HCT116 (cell line): ENCODE measurements around the gene PHACTR1. TPM values are rescaled to one million over a fixed set of nuclear protein-coding genes. Genes with fewer than 3 reads are reported as not detected.
"Not testable (repeated sequence)": the region's sequence is repeated elsewhere in the genome, so short reads cannot be mapped to it uniquely, and the experiment has no call there.

Experiments
- ATAC-seq: fragments of 200-7000 bp; cut with Tn5 transposase; 2 replicates; pipeline ENCODE4 v1.9.1; 2020; ENCODE audit warnings: mild to moderate bottlenecking, moderate library complexity
- BruUV-seq: library from RNA; stranded (reverse); fragments of 400-500 nt; replicated peaks from 2 replicates; lab custom pipeline; 2021; lab: Mats Ljungman, UMichigan
- CTCF ChIA-PET: fragments of 300-600 bp; sonication (Branson Sonifier 250); formaldehyde crosslinking; loops from one replicate; lab custom pipeline; 2021; ENCODE audit warnings: antibody characterized with exemption; lab: Charles Lee
- POLR2A ChIA-PET: fragments of 300-600, 350-600 bp; sonication (Branson Sonifier 250); formaldehyde crosslinking; loops from one replicate; lab custom pipeline; 2021; ENCODE audit warnings: antibody characterized with exemption; lab: Charles Lee
- RAD21 ChIA-PET, 2 experiments: fragments of 300-600 bp; sonication (Branson Sonifier 250); formaldehyde crosslinking; loops; one replicate each; lab custom pipeline; 2023; ENCODE audit warnings: low total read pairs in 2 of 2; ENCODE audit not compliant: uncharacterized antibody in 2 of 2, unreplicated experiment in 2 of 2, low non-redundant PET in 1 of 2; lab: Charles Lee
- DNase-seq: peaks from one replicate; pipeline ENCODE4 v3.0.0-alpha.2; 2010; ENCODE audit warnings: low read depth, low spot score
- H2AFZ ChIP-seq: fragments of 200-600 bp; shearing (Covaris generic), sonication (generic); 2 replicates; pipeline ENCODE4 v1.6.1; 2017; ENCODE audit warnings: low read depth, mixed run types, mixed read lengths, antibody characterized with exemption, low read length; ENCODE audit not compliant: poor library complexity, severe bottlenecking
- H3K27ac ChIP-seq: 2 replicates; pipeline ENCODE4 v1.5.1; 2012; ENCODE audit warnings: low read depth, low read length
- H3K27me3 ChIP-seq: fragments of 200-600 bp; sonication (generic); 2 replicates; pipeline ENCODE4 v1.6.1; 2016; ENCODE audit warnings: mixed run types, low read length, mixed read lengths; ENCODE audit not compliant: insufficient read depth
- H3K36me3 ChIP-seq, 2 experiments: fragments of 200-500 bp in 1 of 2; fragments of 200-600 bp in 1 of 2; sonication (Bioruptor generic) in 1 of 2; sonication (generic) in 1 of 2; 2 replicates each; pipeline versions ENCODE4 v1.5.1 to v1.6.1; 2014 to 2016; ENCODE audit warnings: low read length in 2 of 2, inconsistent platforms in 1 of 2, mixed read lengths in 1 of 2, mixed run types in 1 of 2; ENCODE audit not compliant: insufficient read depth in 2 of 2, control insufficient read depth in 1 of 2
- H3K4me1 ChIP-seq, 2 experiments: fragments of 200-600 bp in 1 of 2; sonication (generic) in 1 of 2; 2 replicates each; pipeline versions ENCODE4 v1.5.1 to v1.6.1; 2012 to 2017; ENCODE audit warnings: low read length in 2 of 2, inconsistent platforms in 1 of 2, mild to moderate bottlenecking in 1 of 2, mixed read lengths in 1 of 2, mixed run types in 1 of 2, moderate library complexity in 1 of 2; ENCODE audit not compliant: insufficient read depth in 2 of 2, control insufficient read depth in 1 of 2
- H3K4me2 ChIP-seq: fragments of 200-600 bp; sonication (generic); 2 replicates; pipeline ENCODE4 v1.6.1; 2017; ENCODE audit warnings: mixed run types, low read length, mixed read lengths
- H3K4me3 ChIP-seq, 2 experiments: fragments of 200-600 bp in 1 of 2; sonication (generic) in 1 of 2; replicated peaks in 1 of 2; 2 replicates each; pipeline ENCODE4 v1.5.1; 2011 to 2016; ENCODE audit warnings: low read length in 2 of 2, control low read depth in 1 of 2, low read depth in 1 of 2, mild to moderate bottlenecking in 1 of 2, mixed read lengths in 1 of 2, mixed run types in 1 of 2
- H3K79me2 ChIP-seq: fragments of 200-600 bp; sonication (generic); 2 replicates; pipeline ENCODE4 v1.6.1; 2017; ENCODE audit warnings: mild to moderate bottlenecking, mixed run types, low read length, moderate library complexity, mixed read lengths; ENCODE audit not compliant: insufficient read depth
- H3K9ac ChIP-seq: fragments of 200-600 bp; sonication (generic); 2 replicates; pipeline ENCODE4 v1.6.1; 2016; ENCODE audit warnings: low read length, mixed read lengths
- H3K9me2 ChIP-seq: fragments of 200-600 bp; sonication (generic), shearing (Covaris generic); 2 replicates; pipeline ENCODE4 v1.6.1; 2017; ENCODE audit warnings: mixed run types, mild to moderate bottlenecking, moderate library complexity; ENCODE audit not compliant: insufficient read depth
- H3K9me3 ChIP-seq, 2 experiments: fragments of 200-500 bp in 1 of 2; fragments of 200-600 bp in 1 of 2; sonication (Bioruptor generic) in 1 of 2; sonication (generic) in 1 of 2; 2 replicates each; pipeline ENCODE4 v1.6.1; 2014 to 2017; ENCODE audit warnings: low read length in 2 of 2, mixed read lengths in 2 of 2, inconsistent platforms in 1 of 2, low read depth in 1 of 2, mild to moderate bottlenecking in 1 of 2, mixed run types in 1 of 2, moderate library complexity in 1 of 2; ENCODE audit not compliant: control insufficient read depth in 1 of 2, insufficient read depth in 1 of 2
- H4K20me1 ChIP-seq: fragments of 200-600 bp; sonication (generic), shearing (Covaris generic); 2 replicates; pipeline ENCODE4 v1.6.1; 2017; ENCODE audit warnings: mixed run types, mild to moderate bottlenecking, moderate library complexity; ENCODE audit not compliant: insufficient read depth
- CBX3 ChIP-seq: IDR thresholded peaks from 2 replicates; pipeline ENCODE4 v1.6.1; 2012; ENCODE audit warnings: low read depth
- EGR1 ChIP-seq: IDR thresholded peaks from 2 replicates; pipeline ENCODE4 v1.6.1; 2012; ENCODE audit warnings: low read depth
- EZH2 ChIP-seq: fragments of 200-600 bp; sonication (generic); IDR thresholded peaks from 2 replicates; pipeline ENCODE4 v1.6.1; 2017; ENCODE audit warnings: antibody characterized with exemption, mixed run types
- POLR2AphosphoS5 ChIP-seq: IDR thresholded peaks from 2 replicates; pipeline ENCODE4 v1.6.1; 2011; ENCODE audit warnings: mild to moderate bottlenecking, low read depth, low read length, moderate library complexity
- RAD21 ChIP-seq: IDR thresholded peaks from 2 replicates; pipeline ENCODE4 v1.6.1; 2012; ENCODE audit warnings: low read depth, mild to moderate bottlenecking
- SIN3A ChIP-seq: IDR thresholded peaks from 2 replicates; pipeline ENCODE4 v1.6.1; 2012; ENCODE audit warnings: low read depth
- SP1 ChIP-seq: IDR thresholded peaks from 2 replicates; pipeline ENCODE4 v1.6.1; 2012; ENCODE audit warnings: low read depth
- TCF7L2 ChIP-seq: IDR thresholded peaks from 2 replicates; pipeline ENCODE4 v1.7.0; 2011; ENCODE audit warnings: borderline replicate concordance, inconsistent platforms; ENCODE audit not compliant: insufficient read depth, insufficient read length; ENCODE audit errors: extremely low read depth
- YY1 ChIP-seq: IDR thresholded peaks from 2 replicates; pipeline ENCODE4 v1.6.1; 2011; ENCODE audit warnings: low read length, low read depth, moderate library complexity, mild to moderate bottlenecking; ENCODE audit not compliant: insufficient replicate concordance; ENCODE audit errors: extremely low read depth
- ZFX ChIP-seq: fragments of 450-650 bp; IDR thresholded peaks from 2 replicates; pipeline ENCODE4 v1.6.1; 2017
- intact Hi-C: fragments of 100-400 bp; cut with micrococcal nuclease; formaldehyde crosslinking; loops from 2 replicates; pipeline ENCODE4 v1.10.0; 2022
- total RNA-seq: library from RNA; stranded (reverse); gene quantifications from one replicate; pipeline ENCODE4 v1.2.1, GENCODE V29; 2021; ENCODE audit not compliant: unreplicated experiment
- TF ChIP-seq, protein P1 (sequence below): IDR thresholded peaks from 2 replicates; pipeline ENCODE4 v1.6.1; 2011; ENCODE audit warnings: mild to moderate bottlenecking, low read length, moderate library complexity; ENCODE audit not compliant: insufficient replicate concordance; ENCODE audit errors: extremely low read depth

The PHACTR1 gene
- total RNA-seq, 1 experiment from 2014 or later, result 0.17 TPM

DNA sequence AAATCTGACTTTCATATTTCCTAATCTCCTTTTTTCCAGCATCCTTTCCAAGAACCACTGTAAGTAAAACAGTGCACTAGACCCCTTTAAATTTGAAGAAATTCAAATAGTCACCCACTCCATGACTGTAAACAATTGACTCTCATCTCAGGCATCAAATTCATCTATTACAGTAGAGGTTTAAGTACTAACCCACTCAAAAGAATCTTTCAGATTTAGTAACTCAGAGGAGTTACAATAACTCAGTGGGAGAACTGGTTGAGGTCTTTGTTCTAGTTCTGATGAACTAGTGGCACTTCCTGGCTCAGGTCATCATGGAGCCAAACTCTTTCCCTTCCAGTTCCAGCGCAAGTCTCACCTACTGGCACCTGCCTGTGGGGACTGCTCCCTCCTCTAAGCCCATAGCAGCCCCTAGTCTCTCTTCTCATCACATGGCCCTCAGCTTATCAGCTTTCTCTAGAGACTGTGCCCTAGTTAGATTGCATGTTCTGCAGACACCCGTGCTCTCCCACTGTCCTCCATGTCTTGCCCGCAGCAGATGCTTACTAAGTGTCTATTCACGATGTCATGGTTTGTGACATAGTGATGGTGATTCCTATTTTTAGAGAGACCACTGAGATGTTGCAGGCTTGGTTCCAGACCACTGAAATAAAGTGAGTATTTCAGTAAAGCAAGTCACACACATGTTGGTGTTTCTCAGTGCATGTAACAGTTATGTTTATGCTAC is 415.5 kb downstream of the PHACTR1 start (continued):
- TF ChIP-seq, protein P1, sequence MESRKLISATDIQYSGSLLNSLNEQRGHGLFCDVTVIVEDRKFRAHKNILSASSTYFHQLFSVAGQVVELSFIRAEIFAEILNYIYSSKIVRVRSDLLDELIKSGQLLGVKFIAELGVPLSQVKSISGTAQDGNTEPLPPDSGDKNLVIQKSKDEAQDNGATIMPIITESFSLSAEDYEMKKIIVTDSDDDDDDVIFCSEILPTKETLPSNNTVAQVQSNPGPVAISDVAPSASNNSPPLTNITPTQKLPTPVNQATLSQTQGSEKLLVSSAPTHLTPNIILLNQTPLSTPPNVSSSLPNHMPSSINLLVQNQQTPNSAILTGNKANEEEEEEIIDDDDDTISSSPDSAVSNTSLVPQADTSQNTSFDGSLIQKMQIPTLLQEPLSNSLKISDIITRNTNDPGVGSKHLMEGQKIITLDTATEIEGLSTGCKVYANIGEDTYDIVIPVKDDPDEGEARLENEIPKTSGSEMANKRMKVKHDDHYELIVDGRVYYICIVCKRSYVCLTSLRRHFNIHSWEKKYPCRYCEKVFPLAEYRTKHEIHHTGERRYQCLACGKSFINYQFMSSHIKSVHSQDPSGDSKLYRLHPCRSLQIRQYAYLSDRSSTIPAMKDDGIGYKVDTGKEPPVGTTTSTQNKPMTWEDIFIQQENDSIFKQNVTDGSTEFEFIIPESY, result no peak

DNA sequence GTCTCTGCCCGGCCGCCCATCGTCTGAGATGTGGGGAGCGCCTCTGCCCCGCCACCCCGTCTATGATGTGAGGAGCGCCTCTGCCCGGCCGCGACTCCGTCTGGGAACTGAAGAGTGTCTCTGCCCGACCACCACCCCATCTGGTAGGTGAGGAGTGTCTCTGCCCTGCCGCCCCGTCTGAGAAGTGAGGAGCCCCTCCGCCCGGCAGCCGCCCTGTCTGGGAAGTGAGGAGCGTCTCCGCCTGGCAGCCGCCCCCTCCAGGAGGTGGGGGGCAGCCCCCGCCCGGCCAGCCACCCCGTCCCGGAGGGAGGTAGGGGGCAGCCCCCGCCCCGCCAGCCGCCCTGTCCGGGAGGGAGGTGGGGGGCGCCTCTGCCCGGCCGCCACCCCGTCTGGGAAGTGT is 417.3 kb downstream of the PHACTR1 start:
- H3K79me2 ChIP-seq, H3K4me1 ChIP-seq, POLR2A ChIA-PET, H3K4me3 ChIP-seq, ATAC-seq, H4K20me1 ChIP-seq, H3K9me2 ChIP-seq, H3K9me3 ChIP-seq, RAD21 ChIA-PET, H3K36me3 ChIP-seq, BruUV-seq, H2AFZ ChIP-seq, H3K4me2 ChIP-seq, intact Hi-C loops, CTCF ChIA-PET, DNase-seq, H3K27ac ChIP-seq, H3K9ac ChIP-seq: not testable (repeated sequence)
- H3K27me3 ChIP-seq, result peaks cover 35% of the 10 kb centered on the region; the same call in 1 of the 2 replicates

DNA sequence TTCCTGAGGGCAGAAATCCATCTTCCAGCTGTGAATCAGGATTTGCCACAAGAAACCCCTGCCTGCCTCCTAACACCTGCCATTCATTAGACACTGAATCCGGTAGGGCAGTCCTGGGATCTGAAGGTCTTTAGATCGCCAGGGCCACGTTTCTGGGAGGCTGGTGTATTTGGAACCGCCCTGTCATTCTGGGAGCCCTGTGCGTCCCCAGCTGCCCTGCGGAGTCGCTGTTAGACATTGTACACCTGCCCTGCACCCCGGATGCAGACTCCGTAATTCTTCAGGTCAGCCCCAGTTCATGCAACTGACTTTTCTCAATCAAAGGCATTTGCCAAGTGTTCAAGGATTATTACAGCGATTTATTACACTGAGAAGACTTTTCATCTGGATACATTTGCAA is 418.6 kb downstream of the PHACTR1 start:
- H3K4me2 ChIP-seq, result no peak overlapping the region
- DNase-seq, result no peak
- H3K27me3 ChIP-seq, result peaks cover 39% of the 10 kb centered on the region; the same call in 1 of the 2 replicates
- no peak for ATAC-seq
- intact Hi-C loops, result no loop called here
- no TSS peak for BruUV-seq
- H2AFZ ChIP-seq, result no peak overlapping the region
- H3K27ac ChIP-seq, result no peak overlapping the region
- no peaks in the 10 kb centered on the region for H3K79me2 ChIP-seq
- ChIA-PET RAD21 (no interaction called here), CTCF (no interaction called here), POLR2A (no interaction called here)
- TF ChIP-seq SP1, result no peak
- TF ChIP-seq EZH2, result no peak
- no peak for TF ChIP-seq POLR2AphosphoS5
- no peak for TF ChIP-seq ZFX
- TF ChIP-seq SIN3A, result no peak
- TF ChIP-seq CBX3, result no peak
- TF ChIP-seq EGR1, result no peak
- no peak for TF ChIP-seq RAD21
- TF ChIP-seq, protein P1, result no peak
- TF ChIP-seq YY1, result no peak
- TF ChIP-seq TCF7L2, result no peak
- H3K4me1 ChIP-seq, result no peaks in the 10 kb centered on the region
- H3K36me3 ChIP-seq, result no peaks in the 10 kb centered on the region
- no peaks in the 10 kb centered on the region for H3K9me2 ChIP-seq
- no peak overlapping the region for H3K9ac ChIP-seq
- no peak overlapping the region for H3K4me3 ChIP-seq
- no peaks in the 10 kb centered on the region for H4K20me1 ChIP-seq
- H3K9me3 ChIP-seq, result no peaks in the 10 kb centered on the region
